Loucy (cell line): Measurements from ENCODE around the gene MXD4.

Experiments
- H2AFZ ChIP-seq: fragments of 200-600 bp; sonication (generic); 2 replicates; pipeline ENCODE4 v1.6.0; 2016; ENCODE audit warnings: antibody characterized with exemption, mild to moderate bottlenecking, low read length, moderate library complexity
- H3F3A ChIP-seq: fragments of 200-600 bp; 2 replicates; pipeline ENCODE4 v1.6.0; 2016; ENCODE audit warnings: antibody characterized with exemption, low read depth, mild to moderate bottlenecking
- H3K27me3 ChIP-seq: fragments of 200-600 bp; sonication (generic); 2 replicates; pipeline ENCODE4 v1.6.1; 2014; ENCODE audit warnings: low read length, mild to moderate bottlenecking; ENCODE audit not compliant: insufficient read depth, poor library complexity, severe bottlenecking
- H3K36me3 ChIP-seq: fragments of 200-600 bp; sonication (generic); 2 replicates; pipeline ENCODE4 v1.6.1; 2016; ENCODE audit warnings: low read length; ENCODE audit not compliant: insufficient read depth
- H3K4me1 ChIP-seq: fragments of 200-600 bp; sonication (generic); 2 replicates; pipeline ENCODE4 v1.5.1; 2014; ENCODE audit warnings: low read length, mild to moderate bottlenecking; ENCODE audit not compliant: insufficient read depth, poor library complexity, severe bottlenecking
- H3K4me2 ChIP-seq: fragments of 200-600 bp; sonication (generic); 2 replicates; pipeline ENCODE4 v1.6.0; 2014; ENCODE audit warnings: antibody characterized with exemption, low read length, low read depth, mild to moderate bottlenecking; ENCODE audit not compliant: poor library complexity, severe bottlenecking
- H3K4me3 ChIP-seq: fragments of 200-600 bp; sonication (generic); 2 replicates; pipeline ENCODE4 v1.5.1; 2014; ENCODE audit warnings: low read length, mild to moderate bottlenecking, mixed read lengths; ENCODE audit not compliant: poor library complexity, severe bottlenecking
- H3K79me2 ChIP-seq: fragments of 200-600 bp; sonication (generic); 2 replicates; pipeline ENCODE4 v1.6.1; 2014; ENCODE audit warnings: low read length; ENCODE audit not compliant: insufficient read depth
- H3K9ac ChIP-seq: fragments of 200-600 bp; sonication (generic); 2 replicates; pipeline ENCODE4 v1.6.0; 2014; ENCODE audit warnings: mild to moderate bottlenecking, low read depth, low read length, moderate library complexity; ENCODE audit not compliant: poor library complexity, severe bottlenecking
- H3K9me2 ChIP-seq: fragments of 200-600 bp; sonication (generic); replicated peaks from 2 replicates; pipeline ENCODE4 v1.6.1; 2016; ENCODE audit warnings: low read depth, low read length, mixed read lengths
- H3K9me3 ChIP-seq: fragments of 200-600 bp; sonication (generic); 2 replicates; pipeline ENCODE4 v1.6.1; 2014; ENCODE audit warnings: mild to moderate bottlenecking, antibody characterized with exemption, low read length, low read depth; ENCODE audit not compliant: insufficient read depth
- H4K20me1 ChIP-seq: fragments of 200-600 bp; sonication (generic); 2 replicates; pipeline ENCODE4 v1.6.0; 2014; ENCODE audit warnings: antibody characterized with exemption, low read length, mild to moderate bottlenecking; ENCODE audit not compliant: insufficient read depth, poor library complexity, severe bottlenecking
- EZH2phosphoT487 ChIP-seq: fragments of 200-600 bp; IDR thresholded peaks from 2 replicates; pipeline ENCODE4 v1.6.1; 2018; ENCODE audit warnings: antibody characterized with exemption, mild to moderate bottlenecking, moderate library complexity, borderline replicate concordance
- TF ChIP-seq, protein P1 (sequence below): fragments of 200-600 bp; sonication (generic); conservative IDR thresholded peaks from 2 replicates; pipeline ENCODE4 v1.5.1; 2014; ENCODE audit warnings: mild to moderate bottlenecking, antibody characterized with exemption, low read length

Gene MXD4

GRCh38 chr4:2252530-2253091 lies 9.3 kb downstream of the MXD4 start:
- no peaks in the 10 kb centered on the region for H3F3A ChIP-seq
- H4K20me1 ChIP-seq, result peaks cover 28% of the 10 kb centered on the region
- H3K9me2 ChIP-seq, result no peaks in the 10 kb centered on the region
- peaks cover 34% of the 10 kb centered on the region; the same call in 1 of the 2 replicates for H3K36me3 ChIP-seq
- H3K9me3 ChIP-seq, result no peaks in the 10 kb centered on the region
- H3K9ac ChIP-seq, result no peak overlapping the region
- no peak for TF ChIP-seq EZH2phosphoT487
- TF ChIP-seq, protein P1, sequence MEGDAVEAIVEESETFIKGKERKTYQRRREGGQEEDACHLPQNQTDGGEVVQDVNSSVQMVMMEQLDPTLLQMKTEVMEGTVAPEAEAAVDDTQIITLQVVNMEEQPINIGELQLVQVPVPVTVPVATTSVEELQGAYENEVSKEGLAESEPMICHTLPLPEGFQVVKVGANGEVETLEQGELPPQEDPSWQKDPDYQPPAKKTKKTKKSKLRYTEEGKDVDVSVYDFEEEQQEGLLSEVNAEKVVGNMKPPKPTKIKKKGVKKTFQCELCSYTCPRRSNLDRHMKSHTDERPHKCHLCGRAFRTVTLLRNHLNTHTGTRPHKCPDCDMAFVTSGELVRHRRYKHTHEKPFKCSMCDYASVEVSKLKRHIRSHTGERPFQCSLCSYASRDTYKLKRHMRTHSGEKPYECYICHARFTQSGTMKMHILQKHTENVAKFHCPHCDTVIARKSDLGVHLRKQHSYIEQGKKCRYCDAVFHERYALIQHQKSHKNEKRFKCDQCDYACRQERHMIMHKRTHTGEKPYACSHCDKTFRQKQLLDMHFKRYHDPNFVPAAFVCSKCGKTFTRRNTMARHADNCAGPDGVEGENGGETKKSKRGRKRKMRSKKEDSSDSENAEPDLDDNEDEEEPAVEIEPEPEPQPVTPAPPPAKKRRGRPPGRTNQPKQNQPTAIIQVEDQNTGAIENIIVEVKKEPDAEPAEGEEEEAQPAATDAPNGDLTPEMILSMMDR, result no peak
- peaks cover 17% of the 10 kb centered on the region; the same call in 1 of the 2 replicates for H3K79me2 ChIP-seq
- no peaks in the 10 kb centered on the region for H3K4me1 ChIP-seq
- H3K4me2 ChIP-seq, result no peak overlapping the region
- H2AFZ ChIP-seq, result no peak overlapping the region
- no peak overlapping the region for H3K4me3 ChIP-seq
- H3K27me3 ChIP-seq, result no peaks in the 10 kb centered on the region

DNA sequence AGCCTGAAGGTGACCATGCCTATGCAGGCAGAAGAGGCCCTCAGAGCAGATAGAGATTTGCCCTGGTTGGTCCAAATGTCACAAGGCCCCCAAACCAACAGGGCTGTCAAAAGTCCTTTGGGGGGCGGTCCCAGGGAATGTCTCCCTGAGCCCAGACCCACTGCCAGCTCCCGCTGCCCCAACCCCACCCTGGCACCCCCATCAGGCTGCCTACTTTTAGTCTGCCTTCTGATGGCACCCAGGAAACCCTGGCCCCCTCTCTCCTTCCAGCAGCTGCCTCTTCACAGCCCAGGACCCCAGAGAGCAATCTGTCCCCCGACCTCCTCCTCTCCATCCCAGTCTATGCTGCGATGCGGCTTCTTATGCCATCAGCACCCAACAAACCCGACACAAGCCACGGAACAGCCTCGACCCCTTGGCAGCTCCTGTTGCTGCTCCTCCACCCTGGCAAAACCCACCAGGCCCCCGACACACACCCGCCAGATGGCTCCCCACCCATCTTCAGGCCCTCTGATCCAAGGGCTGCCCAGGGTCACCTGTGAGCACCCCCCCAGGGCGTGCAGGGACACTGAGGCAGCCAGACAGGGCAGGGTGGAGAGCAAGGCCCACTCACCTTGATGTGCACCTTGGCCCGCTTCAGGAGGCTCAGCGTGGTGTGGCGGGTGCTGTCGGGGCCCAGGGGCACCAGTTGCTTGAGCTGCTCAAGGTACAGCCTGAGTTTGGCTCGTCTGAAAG lies 9.9 kb downstream of the MXD4 start:
- Histone ChIP-seq H4K20me1 (peaks cover 22% of the 10 kb centered on the region), H2AFZ (no peak overlapping the region), H3K9me3 (no peaks in the 10 kb centered on the region), H3K4me3 (no peak overlapping the region), H3K36me3 (peaks cover 34% of the 10 kb centered on the region; the same call in 1 of the 2 replicates), H3K79me2 (peaks cover 11% of the 10 kb centered on the region; the same call in 1 of the 2 replicates), H3K4me2 (no peak overlapping the region), H3K9ac (no peak overlapping the region), H3F3A (no peaks in the 10 kb centered on the region), H3K9me2 (no peaks in the 10 kb centered on the region), H3K4me1 (no peaks in the 10 kb centered on the region), H3K27me3 (no peaks in the 10 kb centered on the region)
- TF ChIP-seq, protein P1, result no peak
- TF ChIP-seq EZH2phosphoT487, result no peak

DNA sequence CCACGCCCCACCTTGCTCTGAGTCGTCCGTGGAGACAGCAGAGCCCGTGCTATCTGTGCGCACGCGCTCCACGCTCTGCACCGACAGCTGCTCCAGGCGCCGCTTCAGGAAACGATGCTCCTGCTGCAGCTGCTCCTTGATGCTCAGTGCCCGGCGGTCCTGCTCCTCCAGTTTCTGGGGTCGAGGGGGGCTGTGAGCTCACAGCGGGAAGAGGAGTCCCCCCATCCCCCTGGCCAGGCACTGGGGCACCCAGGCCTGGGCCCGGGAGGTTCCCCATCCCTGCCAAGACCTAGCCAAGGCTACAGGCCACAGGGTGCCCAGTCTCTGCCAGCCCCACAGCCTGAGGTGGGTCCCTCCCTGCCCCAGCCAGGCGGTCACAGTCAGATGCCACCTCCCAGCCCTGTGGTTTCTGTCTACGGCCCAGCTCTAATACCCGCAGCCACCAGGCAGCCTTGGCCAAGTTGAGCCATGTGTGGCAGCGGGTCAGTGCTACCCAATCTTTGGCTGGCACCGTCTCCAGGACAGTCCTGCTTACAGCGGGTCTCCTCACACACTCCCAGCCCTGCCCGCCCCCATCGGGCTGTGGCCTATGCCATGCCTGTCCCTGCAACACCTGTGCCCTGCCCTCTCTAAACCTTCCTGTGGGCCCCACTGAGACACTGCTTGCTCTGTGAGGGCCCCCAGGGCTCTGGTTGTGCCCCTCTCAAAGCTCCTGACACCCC lies 10.7 kb downstream of the MXD4 start:
- H3K4me3 ChIP-seq, result no peak overlapping the region
- peaks cover 31% of the 10 kb centered on the region; the same call in 1 of the 2 replicates for H3K36me3 ChIP-seq
- no peaks in the 10 kb centered on the region for H3F3A ChIP-seq
- peaks cover 17% of the 10 kb centered on the region for H4K20me1 ChIP-seq
- H3K79me2 ChIP-seq, result peaks cover 4% of the 10 kb centered on the region; the same call in 1 of the 2 replicates
- no peak overlapping the region for H2AFZ ChIP-seq
- no peak overlapping the region for H3K9ac ChIP-seq
- H3K4me1 ChIP-seq, result no peaks in the 10 kb centered on the region
- H3K27me3 ChIP-seq, result no peaks in the 10 kb centered on the region
- TF ChIP-seq EZH2phosphoT487, result no peak
- TF ChIP-seq, protein P1, result no peak
- no peak overlapping the region for H3K4me2 ChIP-seq
- no peaks in the 10 kb centered on the region for H3K9me2 ChIP-seq
- H3K9me3 ChIP-seq, result no peaks in the 10 kb centered on the region
